HG02610 (cell line): Measurements from ENCODE around the gene RASGRF2.
"Not testable (repeated sequence)": the region's sequence is repeated elsewhere in the genome, so short reads cannot be mapped to it uniquely, and the experiment has no call there.

ENCODE experiments used
- ATAC-seq: cut with Tn5 transposase; IDR thresholded peaks from one replicate; pipeline ENCODE4 v1.9.1; 2021; ENCODE audit warnings: mild to moderate bottlenecking, moderate library complexity; ENCODE audit not compliant: unreplicated experiment

The RASGRF2 gene

GRCh38 chr5:81233080-81233634, 273.0 kb downstream of the RASGRF2 start, which contains the start of gene CKMT2:
Gene CKMT2, plus strand, starts transcription at chr5:81233322. Its CDS starts 17,811 bp downstream, at chr5:81251133.
- peak; percentile 48 for ATAC-seq

- no peak for ATAC-seq
These were observed 274.1 kb downstream of the RASGRF2 start for GRCh38 chr5:81234299-81234698.

DNA sequence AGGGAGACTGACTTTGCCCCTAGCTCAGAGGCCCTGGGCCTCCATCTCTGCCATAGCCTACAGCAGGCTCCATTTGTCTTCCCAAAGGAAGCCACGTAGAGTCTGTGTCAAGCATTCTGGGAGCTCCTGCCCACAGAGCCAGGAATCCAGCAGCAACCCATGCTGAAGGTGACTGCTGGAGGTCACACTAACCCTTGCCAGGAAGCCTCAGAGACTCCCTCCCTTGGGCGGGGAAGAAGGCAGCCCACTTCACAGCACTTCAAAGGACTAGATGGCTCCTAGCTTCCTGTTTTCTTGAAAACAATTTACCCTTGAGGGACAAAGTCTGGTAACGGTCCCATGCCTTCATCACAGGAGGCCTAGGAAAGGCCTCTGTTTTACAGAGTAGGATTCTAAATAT, 274.6 kb downstream of the RASGRF2 start:
- no peak for ATAC-seq

DNA sequence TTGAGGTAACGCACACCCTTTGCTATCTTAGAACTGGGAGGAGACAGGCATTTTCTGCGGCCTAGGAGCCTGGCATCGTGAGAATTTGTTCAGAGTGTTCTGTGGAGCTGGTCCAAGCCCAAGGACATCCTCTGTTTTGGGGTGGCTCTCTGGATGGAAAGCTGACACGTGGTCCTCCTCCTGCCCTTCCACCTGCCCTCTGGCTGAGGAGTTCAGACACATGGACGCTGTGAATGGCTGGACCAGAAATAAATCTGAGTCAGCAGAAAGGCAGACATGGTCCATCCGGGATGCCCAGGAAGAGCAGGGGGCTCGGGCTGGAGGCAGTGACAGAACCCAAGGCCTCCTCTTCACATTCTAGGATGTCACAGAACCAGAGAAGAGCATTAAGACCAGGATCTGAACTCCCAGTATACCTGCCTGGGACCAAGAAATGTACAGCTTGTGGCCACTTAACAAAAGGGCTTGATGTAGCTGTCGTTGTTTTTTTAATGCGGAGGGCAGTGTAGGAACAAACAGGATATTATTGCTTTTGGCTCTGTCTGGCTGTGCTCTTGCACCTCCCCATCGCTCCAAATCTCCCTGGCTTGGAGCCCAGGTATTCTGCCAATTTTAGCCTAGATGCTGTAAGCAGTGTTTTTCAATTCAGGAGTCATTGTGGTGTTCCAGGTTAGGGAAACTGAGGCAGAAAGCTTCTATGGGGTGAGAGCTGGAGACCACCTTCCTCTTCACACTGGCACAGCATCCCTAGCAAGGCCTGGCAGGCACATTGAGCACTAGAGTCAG, 275.3 kb downstream of the RASGRF2 start:
- no peak for ATAC-seq

DNA sequence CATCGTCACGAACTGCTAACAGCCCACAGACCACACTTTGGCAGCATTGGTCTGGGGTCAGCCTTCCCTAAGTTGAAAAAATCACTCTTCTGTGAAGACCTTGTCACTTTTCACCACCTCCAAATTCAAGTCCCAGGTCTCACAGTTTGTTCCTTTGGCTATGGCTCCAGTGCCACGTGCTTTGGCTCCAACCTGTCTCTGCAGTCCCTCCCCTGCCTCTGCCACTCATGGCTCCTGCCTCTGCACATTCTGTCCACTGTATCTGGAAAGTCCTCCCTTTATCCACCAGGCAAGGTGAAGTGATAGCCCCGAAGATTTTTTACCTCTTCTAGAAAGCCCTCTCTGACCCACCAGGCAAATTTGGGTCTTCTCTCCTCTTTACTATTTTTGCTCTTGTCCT, 278.3 kb downstream of the RASGRF2 start:
- no peak for ATAC-seq

GRCh38 chr5:81239613-81240012, 279.4 kb downstream of the RASGRF2 start:
- ATAC-seq: no peak

- ATAC-seq: no peak
These were observed 280.8 kb downstream of the RASGRF2 start for GRCh38 chr5:81241001-81241400.

DNA sequence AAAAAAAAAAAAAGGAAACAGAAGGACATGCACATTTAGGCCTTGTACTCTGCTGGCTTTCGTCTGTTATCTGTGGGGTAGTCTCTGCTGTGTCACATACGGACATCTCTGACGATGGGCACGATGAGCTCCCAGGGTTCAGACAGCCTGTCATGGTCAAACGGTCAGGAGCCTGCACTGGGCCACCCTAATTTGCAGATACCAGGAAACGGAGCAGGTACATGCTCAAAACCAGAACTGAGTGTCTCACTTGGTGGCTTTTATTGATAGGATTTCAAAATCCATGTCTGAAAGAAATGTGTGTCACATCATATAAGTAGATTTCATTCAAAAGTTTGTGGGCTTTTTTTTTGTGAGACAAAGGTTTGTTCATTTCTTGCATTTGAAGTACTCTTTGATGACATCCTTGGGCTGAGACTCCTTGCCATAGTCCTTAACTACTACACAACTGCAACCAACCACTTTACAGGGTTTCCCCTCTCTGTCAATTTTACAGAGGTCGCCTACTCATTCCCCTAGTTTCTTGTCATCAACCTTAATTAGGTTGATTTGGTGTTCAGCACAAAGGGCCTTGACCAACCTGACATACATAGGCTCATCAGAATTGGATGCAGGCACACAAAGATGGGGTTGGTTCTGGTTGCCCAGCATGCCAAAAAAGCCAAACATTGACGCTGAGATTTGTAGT, 281.9 kb downstream of the RASGRF2 start:
- no peak for ATAC-seq

DNA sequence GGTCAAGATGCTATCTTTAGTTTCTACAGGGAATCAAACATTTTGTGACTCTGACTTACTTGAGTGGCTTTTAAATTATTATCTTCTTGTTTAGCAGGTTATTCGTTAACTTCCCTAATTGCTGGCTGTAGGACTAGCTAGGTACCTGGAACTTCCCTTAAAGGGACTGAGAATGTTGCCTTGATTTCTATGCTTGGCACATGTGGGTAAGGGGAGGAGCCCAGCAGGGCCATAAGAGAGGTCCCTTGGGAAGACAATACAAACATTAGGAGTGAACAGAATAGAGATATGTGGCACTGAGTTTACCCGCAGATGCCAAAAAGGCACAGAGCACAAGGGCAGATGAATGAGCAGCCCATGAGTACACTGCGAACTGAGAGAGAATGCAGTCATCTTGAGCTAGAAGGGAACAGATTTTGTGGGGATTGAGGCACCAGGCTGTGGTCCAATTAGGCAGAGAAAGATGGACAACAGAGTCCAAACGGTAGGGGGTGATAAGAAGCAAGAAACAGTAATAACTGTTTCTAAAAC, 282.8 kb downstream of the RASGRF2 start:
- ATAC-seq: no peak

- ATAC-seq: no peak
These were observed 284.3 kb downstream of the RASGRF2 start for GRCh38 chr5:81244451-81244850.

DNA sequence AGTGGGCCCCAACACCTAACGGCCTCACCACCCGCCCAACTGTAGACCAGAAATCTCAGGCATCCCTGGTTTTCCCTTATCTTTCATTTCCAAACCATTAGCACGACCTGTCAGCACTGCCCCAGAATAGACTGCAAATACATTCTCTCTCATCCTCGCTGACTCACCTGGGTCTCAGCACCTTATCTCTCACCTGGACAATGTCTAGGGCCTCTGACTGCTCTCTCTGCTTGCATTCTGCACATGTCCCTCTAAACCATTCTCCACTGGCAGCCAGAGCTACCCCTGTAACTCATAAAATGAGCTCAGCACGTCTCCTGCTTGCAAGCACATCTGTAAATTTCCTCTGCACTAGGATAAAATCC, 285.7 kb downstream of the RASGRF2 start:
- ATAC-seq: no peak

DNA sequence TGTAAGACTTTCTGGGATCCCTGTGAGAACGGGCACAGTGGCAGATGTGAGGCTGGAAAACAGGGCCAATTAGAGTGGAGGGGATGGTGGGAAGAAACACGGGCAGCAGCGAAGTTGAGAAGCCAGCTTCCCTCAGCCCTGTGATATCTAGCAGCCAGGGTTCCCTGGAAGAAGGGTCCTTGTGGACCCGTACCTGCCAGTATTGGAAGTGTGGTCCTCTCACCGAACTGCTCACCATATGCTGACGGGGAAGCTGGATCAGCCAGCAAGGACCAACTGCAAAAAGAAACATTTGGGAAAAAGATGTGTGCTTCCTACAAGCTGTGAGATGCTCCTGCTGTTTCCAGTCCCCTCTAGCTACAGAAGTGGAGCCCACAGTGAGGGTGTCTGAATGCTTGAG, 286.5 kb downstream of the RASGRF2 start:
- ATAC-seq: no peak

- ATAC-seq: no peak
These were observed 287.3 kb downstream of the RASGRF2 start for GRCh38 chr5:81247441-81247972.

DNA sequence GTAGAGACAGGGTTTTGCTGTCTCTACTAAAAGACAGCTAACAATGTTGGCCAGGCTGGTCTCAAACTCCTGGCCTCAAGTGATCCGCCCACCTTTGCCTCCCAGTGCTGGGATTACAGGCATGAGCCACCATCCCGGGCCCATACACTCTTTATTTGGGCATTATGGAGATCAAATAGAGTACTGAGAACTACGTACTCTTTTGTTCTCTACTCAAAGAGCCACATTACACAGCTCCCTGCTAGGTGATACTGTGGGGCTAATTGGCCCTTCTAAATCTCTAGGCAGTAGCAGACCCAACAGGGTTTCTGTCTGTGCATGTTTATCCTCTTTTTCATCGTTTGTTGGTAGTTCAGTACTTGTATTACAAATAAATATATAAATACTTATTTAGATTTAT, 289.1 kb downstream of the RASGRF2 start:
- ATAC-seq: no peak

- no peak for ATAC-seq
These were observed 289.8 kb downstream of the RASGRF2 start for GRCh38 chr5:81250004-81250403.

DNA sequence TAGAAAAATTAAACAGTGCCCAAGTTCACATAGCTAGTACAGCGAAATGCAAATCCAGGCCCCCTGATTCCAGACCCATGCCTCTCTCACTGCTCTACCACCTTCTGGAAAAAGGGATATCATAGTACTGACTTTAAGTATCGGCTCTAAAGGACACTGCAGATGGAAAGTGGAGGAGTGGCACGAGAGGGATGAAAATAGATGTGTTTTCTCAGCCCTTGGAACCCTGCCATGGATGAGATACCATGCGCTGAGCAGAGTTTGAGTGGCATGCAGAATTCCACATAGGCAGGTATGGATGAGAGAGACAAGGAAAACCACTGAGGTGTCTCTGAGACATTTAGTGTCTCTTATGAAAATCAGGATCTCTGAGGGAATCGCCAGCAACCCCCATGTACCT, 291.8 kb downstream of the RASGRF2 start:
- ATAC-seq: no peak

- ATAC-seq: no peak
These were observed 292.7 kb downstream of the RASGRF2 start for GRCh38 chr5:81252904-81253303.

GRCh38 chr5:81253875-81254274, 293.7 kb downstream of the RASGRF2 start:
- no peak for ATAC-seq

DNA sequence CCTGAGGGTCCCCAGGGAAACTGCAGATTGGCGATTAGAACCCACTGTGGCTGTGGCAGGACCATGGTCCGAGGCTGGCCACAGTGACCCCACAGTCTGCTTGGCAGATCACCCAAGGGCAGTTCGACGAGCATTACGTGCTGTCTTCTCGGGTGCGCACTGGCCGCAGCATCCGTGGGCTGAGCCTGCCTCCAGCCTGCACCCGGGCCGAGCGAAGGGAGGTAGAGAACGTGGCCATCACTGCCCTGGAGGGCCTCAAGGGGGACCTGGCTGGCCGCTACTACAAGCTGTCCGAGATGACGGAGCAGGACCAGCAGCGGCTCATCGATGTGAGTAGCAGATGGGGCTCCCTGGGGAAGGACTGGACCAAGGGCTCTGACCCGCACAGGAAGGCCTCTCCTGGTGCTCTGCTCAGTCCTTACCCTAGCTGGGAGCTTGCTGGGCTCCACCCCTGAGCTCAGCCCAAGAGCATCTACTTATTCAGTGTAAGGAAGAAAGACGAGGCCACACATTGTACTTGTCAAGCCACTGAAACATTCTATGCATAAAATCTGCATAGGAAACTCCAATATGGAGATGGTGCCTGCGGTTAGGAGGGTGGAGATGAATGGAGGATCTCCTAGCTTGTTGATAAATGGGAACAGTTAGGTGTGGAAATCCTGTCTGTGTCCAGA, 294.9 kb downstream of the RASGRF2 start:
- no peak for ATAC-seq

DNA sequence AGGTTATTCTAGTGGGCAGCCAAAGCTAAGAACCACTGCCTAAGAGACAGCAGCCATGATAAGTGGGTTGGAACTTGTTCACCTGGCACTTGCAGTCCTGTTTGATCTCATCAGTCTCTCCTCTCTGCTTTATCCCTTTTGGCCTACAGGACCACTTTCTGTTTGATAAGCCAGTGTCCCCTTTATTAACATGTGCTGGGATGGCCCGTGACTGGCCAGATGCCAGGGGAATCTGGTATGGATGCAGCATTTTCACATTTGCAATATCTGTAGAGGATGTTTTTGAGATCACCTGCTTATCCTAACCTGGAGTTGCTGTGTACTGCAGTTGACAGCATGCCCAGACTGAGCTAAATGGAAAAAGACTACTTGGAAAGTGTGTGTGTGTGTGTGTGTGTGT, 296.6 kb downstream of the RASGRF2 start:
- ATAC-seq: no peak

- not testable (repeated sequence) for ATAC-seq
These were observed 302.6 kb downstream of the RASGRF2 start for GRCh38 chr5:81262796-81263195.
